ENCODE results near the gene TNIK. TPM values are rescaled to one million over a fixed set of nuclear protein-coding genes. Genes with fewer than 3 reads are reported as not detected.

Gene TNIK
- total RNA-seq, 1 donor from 2014 or later, result 27.4 TPM

DNA sequence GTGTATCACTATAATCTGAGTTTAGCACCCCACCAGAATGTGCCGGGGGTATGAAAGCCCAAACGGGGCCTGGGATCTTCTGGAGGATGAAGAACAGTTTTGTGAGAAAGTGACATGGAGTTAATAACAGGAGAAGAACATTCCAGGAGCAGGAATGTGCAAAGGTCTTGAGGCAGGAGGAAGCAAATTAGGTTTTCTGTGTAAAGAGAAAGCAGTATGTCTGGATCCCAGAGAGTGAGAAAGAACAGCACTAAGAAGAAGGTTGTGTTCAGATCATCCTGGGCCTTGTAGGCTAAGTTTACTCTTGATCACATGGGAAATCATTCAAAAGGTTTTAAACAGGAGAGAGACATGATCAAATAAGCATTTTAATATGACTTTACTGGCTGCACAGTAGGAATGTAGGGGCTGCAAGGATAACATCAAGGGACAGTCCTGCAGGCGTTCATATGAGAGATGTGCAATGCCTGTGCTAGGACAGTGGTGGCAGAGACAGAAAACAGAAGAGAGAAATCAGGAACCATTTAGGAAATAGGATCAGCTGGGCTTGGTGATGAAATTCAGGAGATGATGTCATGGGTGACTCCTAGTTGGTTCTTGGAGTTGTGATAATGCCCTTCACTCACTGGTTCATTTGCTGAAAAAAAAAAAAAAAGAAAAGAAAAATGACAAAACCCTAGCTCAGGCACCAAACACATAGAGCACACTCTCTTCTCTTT is 113.5 kb downstream of the TNIK start:
- Mint-ChIP-seq H3K27ac (no peak overlapping the region), H3K4me1 (peaks cover 14% of the 10 kb centered on the region), H3K27me3 (no peaks in the 10 kb centered on the region), H3K9me3 (peaks cover 21% of the 10 kb centered on the region), H3K4me3 (no peak overlapping the region), H3K36me3 (ENCODE audit: low read depth) (peaks cover 32% of the 10 kb centered on the region)
- no peak for DNase-seq
- intact Hi-C loops (cut with micrococcal nuclease), result no loop called here

DNA sequence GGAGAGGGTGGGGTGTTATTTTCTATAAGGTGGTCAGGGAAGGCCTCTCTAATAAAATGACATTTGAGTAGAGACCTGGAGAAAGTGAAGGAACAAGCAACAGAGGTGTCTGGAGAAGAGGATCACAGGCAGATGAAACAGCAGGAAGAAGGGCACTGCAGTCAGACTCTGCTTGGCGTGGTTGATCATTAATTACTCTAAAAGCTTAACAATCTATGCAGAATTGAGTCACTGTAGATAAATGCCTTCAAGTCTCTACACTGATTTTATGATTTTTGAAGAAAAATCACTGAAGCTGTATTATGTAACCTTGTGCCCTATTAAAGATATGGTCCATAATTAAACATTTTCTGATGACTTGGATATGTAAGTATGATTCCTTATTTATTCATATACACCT is 114.2 kb downstream of the TNIK start:
- no peak overlapping the region for H3K27ac Mint-ChIP-seq
- H3K9me3 Mint-ChIP-seq, result peaks cover 21% of the 10 kb centered on the region
- DNase-seq, result no peak
- intact Hi-C loops (cut with micrococcal nuclease), result no loop called here
- no peaks in the 10 kb centered on the region for H3K27me3 Mint-ChIP-seq
- H3K4me3 Mint-ChIP-seq, result no peak overlapping the region
- peaks cover 32% of the 10 kb centered on the region for H3K36me3 Mint-ChIP-seq (ENCODE audit: low read depth)
- peaks cover 12% of the 10 kb centered on the region for H3K4me1 Mint-ChIP-seq

DNA sequence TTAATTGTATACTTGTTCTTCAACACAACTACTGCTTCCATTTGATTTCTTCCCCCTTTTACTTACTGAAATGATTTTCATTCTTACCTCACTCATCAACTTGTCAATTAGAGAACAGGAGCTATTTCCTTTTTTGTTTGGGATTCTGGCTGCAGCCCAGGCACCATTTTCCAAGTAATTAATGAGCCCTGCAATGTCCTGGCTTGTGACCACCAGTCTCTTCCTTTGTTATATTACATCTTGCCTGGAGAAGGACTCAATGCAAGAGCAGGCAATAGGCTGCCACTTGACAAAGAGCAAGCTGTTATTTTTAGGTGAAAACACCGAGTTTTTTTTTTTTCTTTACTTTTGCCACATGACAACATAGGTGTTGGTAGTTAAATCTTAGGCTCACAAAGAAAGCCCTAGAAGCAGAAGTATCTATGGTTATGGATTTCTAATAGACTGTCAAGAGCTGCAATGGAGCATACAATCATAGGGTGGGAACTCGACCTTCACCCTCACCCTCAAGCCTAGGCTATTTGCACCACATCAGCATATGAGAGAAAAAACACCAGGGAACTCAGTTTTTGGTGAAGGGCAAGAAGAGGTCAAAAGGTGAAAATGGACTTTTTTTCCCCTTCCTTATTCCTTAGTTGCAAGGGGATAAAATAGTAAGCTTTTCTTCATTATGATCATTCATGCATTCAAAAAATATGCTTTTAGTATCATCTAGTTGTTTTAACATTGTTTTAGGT is 114.9 kb downstream of the TNIK start:
- peaks cover 21% of the 10 kb centered on the region for H3K9me3 Mint-ChIP-seq
- peaks cover 12% of the 10 kb centered on the region for H3K4me1 Mint-ChIP-seq
- intact Hi-C loops (cut with micrococcal nuclease), result no loop called here
- H3K36me3 Mint-ChIP-seq (ENCODE audit: low read depth), result peaks cover 35% of the 10 kb centered on the region
- no peak for DNase-seq
- no peaks in the 10 kb centered on the region for H3K27me3 Mint-ChIP-seq
- H3K27ac Mint-ChIP-seq, result no peak overlapping the region
- H3K4me3 Mint-ChIP-seq, result no peak overlapping the region

DNA sequence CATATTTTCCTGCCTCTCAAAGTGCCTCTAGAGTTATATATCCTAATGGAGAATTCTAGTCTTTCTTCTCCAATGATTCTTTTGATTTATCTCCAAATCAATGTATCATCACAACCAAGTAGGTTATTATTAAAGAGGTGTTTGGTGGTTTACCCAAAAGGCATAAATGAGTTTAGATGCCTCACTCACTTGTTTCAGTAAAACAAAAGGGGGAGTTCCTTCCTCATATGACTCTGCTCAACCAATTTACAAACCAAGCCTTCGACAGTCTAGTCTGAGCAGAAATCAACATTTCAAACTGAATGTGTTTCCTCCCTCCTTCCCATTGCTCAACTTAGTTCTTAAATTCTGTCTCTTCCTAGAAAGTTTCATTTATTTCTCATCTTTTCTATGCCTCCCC is 116.5 kb downstream of the TNIK start:
- no peak overlapping the region for H3K4me3 Mint-ChIP-seq
- no peak for DNase-seq
- no peak overlapping the region for H3K27ac Mint-ChIP-seq
- peaks cover 10% of the 10 kb centered on the region for H3K4me1 Mint-ChIP-seq
- no peaks in the 10 kb centered on the region for H3K27me3 Mint-ChIP-seq
- intact Hi-C loops (cut with micrococcal nuclease), result no loop called here
- peaks cover 36% of the 10 kb centered on the region for H3K36me3 Mint-ChIP-seq (ENCODE audit: low read depth)
- peaks cover 21% of the 10 kb centered on the region for H3K9me3 Mint-ChIP-seq

DNA sequence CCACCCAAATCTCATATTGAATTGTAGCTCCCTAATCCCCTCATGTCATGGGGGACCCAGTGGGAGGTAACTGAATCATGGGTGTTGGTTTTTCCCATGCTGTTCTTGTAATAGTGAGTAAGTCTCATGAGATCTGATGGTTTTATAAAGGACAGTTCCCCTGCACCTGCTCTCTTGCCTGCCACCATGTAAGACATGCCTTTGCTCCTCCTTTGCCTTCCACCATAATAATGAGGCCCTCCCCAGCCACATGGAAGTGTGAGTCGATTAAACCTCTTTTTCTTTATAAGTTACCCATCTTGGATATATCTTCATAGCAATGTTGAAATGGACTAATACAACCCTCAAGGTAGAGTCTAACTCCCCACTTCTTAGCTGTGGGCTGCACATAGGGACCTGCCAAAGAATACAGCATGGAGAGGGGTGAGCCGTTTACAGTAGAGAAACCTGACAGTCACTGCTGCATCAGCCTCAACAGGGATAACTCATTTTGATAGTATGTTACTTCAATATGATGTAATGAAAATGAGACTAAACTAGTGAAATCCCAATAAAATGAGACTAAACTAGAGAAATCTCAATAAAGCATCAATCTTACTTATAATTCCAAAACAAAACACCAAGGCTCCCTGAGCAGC is 117.3 kb downstream of the TNIK start:
- Mint-ChIP-seq H3K9me3 (peaks cover 21% of the 10 kb centered on the region), H3K36me3 (ENCODE audit: low read depth) (peaks cover 36% of the 10 kb centered on the region), H3K4me3 (no peak overlapping the region), H3K27me3 (no peaks in the 10 kb centered on the region), H3K4me1 (peaks cover 8% of the 10 kb centered on the region), H3K27ac (no peak overlapping the region)
- intact Hi-C loops (cut with micrococcal nuclease), result no loop called here
- no peak for DNase-seq

DNA sequence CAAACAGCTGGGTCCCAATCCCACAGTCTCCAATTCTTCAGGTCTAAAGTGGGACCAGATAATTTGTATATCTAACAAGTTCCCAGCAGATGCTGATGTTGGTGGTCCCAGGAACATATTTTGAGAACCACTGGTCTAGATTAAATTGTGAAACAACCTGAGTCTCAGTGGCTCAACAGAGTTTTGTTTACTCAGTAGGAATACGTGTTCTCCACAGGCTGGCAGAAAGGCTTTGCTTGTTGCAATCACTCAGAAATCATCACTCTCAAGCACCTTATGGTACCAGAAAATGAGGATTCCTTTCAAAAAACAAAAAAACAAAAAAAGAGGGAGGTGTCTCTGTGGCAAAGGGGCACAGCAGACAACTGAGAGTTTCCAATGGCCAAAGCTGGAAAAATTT is 118.0 kb downstream of the TNIK start:
- no peak overlapping the region for H3K4me3 Mint-ChIP-seq
- no peak overlapping the region for H3K27ac Mint-ChIP-seq
- H3K36me3 Mint-ChIP-seq (ENCODE audit: low read depth), result peaks cover 34% of the 10 kb centered on the region
- peaks cover 21% of the 10 kb centered on the region for H3K9me3 Mint-ChIP-seq
- peaks cover 5% of the 10 kb centered on the region for H3K4me1 Mint-ChIP-seq
- intact Hi-C loops (cut with micrococcal nuclease), result no loop called here
- DNase-seq, result no peak
- no peaks in the 10 kb centered on the region for H3K27me3 Mint-ChIP-seq

DNA sequence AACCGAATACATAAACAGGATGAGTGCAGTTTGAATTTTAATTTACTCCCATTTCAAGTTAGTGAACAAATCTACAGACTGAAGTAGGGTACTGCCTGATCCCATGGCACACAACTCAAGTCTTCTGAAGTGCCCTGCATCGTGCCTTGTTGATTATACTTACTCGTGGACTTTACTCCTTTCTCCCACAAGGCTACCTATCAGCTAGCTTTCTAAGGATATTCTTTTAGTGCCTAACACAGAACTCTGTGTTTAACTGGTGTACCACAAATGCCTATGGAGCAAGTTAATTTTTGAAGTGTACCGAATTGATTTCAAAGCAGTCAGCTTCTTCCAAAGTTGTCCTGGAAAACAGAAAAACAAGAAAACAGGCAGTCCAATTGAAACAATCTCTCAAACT is 119.8 kb downstream of the TNIK start:
- Mint-ChIP-seq H3K4me1 (peaks cover 11% of the 10 kb centered on the region), H3K27ac (no peak overlapping the region), H3K9me3 (peaks cover 16% of the 10 kb centered on the region), H3K4me3 (no peak overlapping the region), H3K27me3 (no peaks in the 10 kb centered on the region), H3K36me3 (ENCODE audit: low read depth) (peaks cover 29% of the 10 kb centered on the region)
- intact Hi-C loops (cut with micrococcal nuclease), result no loop called here
- no peak for DNase-seq

DNA sequence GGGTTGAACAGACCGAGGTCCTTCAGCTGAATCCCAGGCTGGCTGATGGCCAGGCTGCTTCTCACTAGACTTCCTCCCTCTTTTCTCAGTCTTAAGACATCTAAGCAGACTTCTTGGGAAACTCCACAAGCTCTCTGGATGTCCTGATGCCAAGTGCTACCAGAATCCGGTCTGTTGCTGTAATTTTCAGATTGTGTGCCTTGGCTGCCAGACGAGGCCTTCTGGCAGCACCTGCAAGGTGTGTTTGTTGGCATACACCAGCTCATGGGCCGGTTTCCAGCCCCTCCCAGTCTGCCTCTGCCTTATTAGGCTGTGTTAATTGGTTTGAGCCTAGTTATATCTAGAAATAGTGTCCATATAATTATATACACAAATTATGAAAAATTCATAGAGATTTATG is 120.6 kb downstream of the TNIK start:
- Mint-ChIP-seq H3K9me3 (peaks cover 11% of the 10 kb centered on the region), H3K27ac (no peak overlapping the region), H3K27me3 (no peaks in the 10 kb centered on the region), H3K4me3 (no peak overlapping the region), H3K4me1 (peaks cover 13% of the 10 kb centered on the region), H3K36me3 (ENCODE audit: low read depth) (peaks cover 28% of the 10 kb centered on the region)
- no peak for DNase-seq
- intact Hi-C loops (cut with micrococcal nuclease), result no loop called here

DNA sequence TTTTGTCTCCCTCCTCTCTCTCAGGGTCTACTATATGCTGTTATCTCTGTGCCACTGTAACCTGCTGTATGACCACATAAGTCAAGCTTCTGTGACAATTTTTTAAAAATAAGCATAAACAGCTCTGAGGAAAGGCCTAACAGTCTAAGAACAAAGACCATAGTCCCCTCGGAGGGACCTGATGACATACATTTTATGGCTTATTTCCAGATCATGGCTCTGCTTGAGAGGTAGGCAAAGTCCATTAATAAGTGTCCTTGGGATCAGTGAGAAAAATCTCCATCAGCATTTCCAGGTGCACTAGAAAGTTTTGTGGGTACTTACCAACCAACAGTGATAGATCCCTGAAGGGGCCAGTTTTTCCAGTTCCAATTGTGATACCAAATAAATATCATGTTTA is 123.8 kb downstream of the TNIK start:
- Mint-ChIP-seq H3K36me3 (ENCODE audit: low read depth) (peaks cover 12% of the 10 kb centered on the region), H3K4me3 (no peak overlapping the region), H3K27me3 (no peaks in the 10 kb centered on the region), H3K9me3 (no peaks in the 10 kb centered on the region), H3K27ac (no peak overlapping the region), H3K4me1 (peaks cover 18% of the 10 kb centered on the region)
- intact Hi-C loops (cut with micrococcal nuclease), result no loop called here
- no peak for DNase-seq

DNA sequence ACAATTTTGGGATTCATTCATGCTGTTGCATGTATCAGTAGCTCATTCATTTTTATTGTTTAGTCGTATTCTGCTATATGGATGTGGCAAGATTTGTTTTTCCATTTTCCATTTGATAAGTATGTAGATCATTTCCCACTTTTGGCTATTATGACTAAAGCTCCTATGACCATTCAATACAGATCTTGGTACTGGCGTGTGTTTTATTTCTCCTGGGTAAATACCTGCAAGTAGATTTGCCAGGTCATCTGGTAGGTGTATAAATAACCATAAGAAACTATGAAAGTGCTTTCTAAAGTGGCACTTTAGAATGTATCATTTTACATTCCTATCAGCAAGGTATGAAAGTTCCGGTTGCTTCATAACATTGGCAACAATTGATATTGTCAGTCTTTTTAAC is 124.6 kb downstream of the TNIK start:
- Mint-ChIP-seq H3K9me3 (no peaks in the 10 kb centered on the region), H3K4me3 (no peak overlapping the region), H3K27me3 (no peaks in the 10 kb centered on the region), H3K27ac (no peak overlapping the region), H3K4me1 (peaks cover 20% of the 10 kb centered on the region), H3K36me3 (ENCODE audit: low read depth) (peaks cover 10% of the 10 kb centered on the region)
- DNase-seq, result no peak
- intact Hi-C loops (cut with micrococcal nuclease), result no loop called here

DNA sequence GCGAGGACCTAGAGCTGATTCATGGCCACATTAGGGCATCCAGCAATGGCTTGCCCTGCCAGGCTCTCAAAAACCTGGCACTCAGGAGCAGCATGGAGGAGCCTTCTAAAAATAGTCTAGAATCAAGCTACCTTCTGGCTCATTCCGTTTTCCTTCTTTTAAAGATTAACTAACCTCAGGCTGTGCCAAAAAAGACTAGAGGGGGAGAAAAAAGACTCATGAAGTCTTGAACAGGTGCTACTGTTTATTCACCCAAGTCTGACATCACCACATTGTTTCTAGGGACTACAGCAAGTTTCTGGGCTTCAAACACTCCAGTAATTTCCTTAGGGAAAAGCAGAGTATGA is 125.8 kb downstream of the TNIK start:
- intact Hi-C loops (cut with micrococcal nuclease), result no loop called here
- no peaks in the 10 kb centered on the region for H3K27me3 Mint-ChIP-seq
- peaks cover 20% of the 10 kb centered on the region for H3K4me1 Mint-ChIP-seq
- no peak for DNase-seq
- H3K4me3 Mint-ChIP-seq, result no peak overlapping the region
- no peaks in the 10 kb centered on the region for H3K9me3 Mint-ChIP-seq
- H3K27ac Mint-ChIP-seq, result no peak overlapping the region
- H3K36me3 Mint-ChIP-seq (ENCODE audit: low read depth), result peaks cover 8% of the 10 kb centered on the region

DNA sequence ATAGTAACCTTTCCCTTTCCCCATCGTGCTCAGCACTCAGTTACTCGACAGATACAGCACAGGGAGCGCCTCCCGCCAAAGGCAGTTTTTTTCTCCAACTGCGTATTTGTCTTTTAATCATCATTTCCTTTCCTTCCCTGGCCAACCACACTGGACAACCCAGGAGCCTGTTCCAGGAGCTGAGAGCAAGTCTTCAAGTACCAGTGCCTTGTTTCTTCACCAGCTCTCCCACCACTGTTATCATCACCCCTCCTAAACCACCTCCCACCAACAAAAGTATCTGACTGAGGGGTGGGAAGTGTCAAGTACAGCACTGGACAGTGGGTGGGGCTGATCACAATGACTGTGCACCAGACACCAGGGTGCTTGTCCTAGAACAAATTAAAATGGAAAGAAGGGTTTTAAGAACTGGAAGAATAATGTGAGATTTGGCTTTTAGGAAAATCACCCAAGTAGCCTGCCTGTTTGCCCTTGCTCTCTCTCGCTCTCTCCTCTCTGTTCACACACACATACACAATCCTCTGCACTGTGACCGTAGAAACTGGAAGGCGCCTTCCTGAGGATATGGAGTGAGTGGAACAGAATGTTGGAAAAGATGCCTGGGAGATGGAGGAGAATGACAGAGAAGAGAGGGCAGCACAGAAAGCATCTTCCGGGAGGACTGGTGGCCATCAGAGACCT is 126.3 kb downstream of the TNIK start:
- H3K27me3 Mint-ChIP-seq, result no peaks in the 10 kb centered on the region
- H3K36me3 Mint-ChIP-seq (ENCODE audit: low read depth), result peaks cover 10% of the 10 kb centered on the region
- H3K4me1 Mint-ChIP-seq, result peaks cover 22% of the 10 kb centered on the region
- DNase-seq, result no peak
- intact Hi-C loops (cut with micrococcal nuclease), result no loop called here
- no peaks in the 10 kb centered on the region for H3K9me3 Mint-ChIP-seq
- H3K4me3 Mint-ChIP-seq, result no peak overlapping the region
- no peak overlapping the region for H3K27ac Mint-ChIP-seq

DNA sequence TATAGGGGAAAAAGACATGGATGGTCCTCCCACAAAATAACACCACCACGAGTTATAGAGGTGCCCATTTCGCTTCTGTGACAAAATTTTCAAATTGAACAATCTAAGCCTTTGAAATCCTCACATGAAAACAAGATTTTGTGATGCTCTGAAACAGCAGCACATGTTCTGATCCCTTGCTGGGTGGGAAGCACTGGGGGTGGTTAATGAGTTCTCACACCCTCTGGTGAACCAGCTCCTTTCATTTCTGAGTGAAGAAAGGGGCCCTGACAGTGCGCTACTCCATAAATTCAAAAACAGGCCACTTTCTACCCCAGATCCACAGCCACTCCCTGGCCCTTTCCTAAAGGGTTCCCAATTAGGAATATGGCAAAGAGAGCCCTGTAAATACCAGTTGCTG is 129.3 kb downstream of the TNIK start:
- intact Hi-C loops (cut with micrococcal nuclease), result no loop called here
- DNase-seq, result no peak
- Mint-ChIP-seq H3K4me1 (peaks cover 30% of the 10 kb centered on the region), H3K9me3 (no peaks in the 10 kb centered on the region), H3K27ac (no peak overlapping the region), H3K4me3 (no peak overlapping the region), H3K36me3 (ENCODE audit: low read depth) (peaks cover 7% of the 10 kb centered on the region), H3K27me3 (no peaks in the 10 kb centered on the region)

DNA sequence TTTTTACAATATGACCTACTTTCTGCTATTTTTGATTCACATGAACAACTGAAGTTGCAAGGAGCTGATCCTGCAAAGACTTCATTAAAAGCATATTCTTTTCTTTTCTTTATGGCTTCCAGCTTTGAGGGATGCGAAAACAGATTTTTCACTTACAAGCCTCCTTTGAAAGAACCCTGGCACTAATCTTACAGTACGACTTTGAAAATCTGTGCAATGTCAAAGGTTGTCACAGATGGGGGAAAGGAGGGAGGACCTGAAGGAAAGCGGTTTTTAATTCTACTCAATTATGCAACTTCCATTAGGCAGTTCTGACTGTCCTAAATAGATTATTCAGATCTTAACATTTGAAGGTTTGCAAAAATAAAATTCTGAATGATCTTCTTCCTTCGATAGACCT is 130.5 kb downstream of the TNIK start:
- no peak for DNase-seq
- H3K4me3 Mint-ChIP-seq, result no peak overlapping the region
- no peaks in the 10 kb centered on the region for H3K27me3 Mint-ChIP-seq
- peaks cover 3% of the 10 kb centered on the region for H3K36me3 Mint-ChIP-seq (ENCODE audit: low read depth)
- H3K27ac Mint-ChIP-seq, result no peak overlapping the region
- intact Hi-C loops (cut with micrococcal nuclease), result no loop called here
- H3K4me1 Mint-ChIP-seq, result peaks cover 26% of the 10 kb centered on the region
- H3K9me3 Mint-ChIP-seq, result no peaks in the 10 kb centered on the region

Measured in activated CD4-positive, alpha-beta T cell treated with anti-CD3 and anti-CD28 coated beads, Interleukin-2, amount 10 ng/mL, durations not matched to agents 24 days and 14 days (primary cell).